Cerebellar nuclear complex (tissue), 1 donor: Measurements from ENCODE around the gene MBD3.

ENCODE experiments used
- DNase-seq, 2 experiments: peaks; one replicate each; lab custom pipeline; 2025; lab: John Stamatoyannopoulos, UW

Gene MBD3

GRCh38 chr19:1598777-1599459, 6.3 kb upstream of the MBD3 start:
- DNase-seq, result no peak

DNA sequence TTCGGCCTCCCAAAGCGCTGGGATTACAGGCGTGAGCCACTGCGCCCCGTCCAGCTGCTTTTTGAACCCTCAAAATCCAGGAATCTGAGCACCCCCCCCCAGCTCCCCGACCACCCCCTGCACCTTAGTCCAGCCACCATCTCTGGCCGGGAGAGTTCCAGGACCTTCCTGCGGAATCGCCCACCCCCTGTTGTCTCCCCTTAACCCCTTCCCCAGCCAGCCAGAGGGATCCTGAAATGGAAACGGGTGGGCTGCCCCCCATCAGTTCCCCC, 772 bp upstream of the MBD3 start:
- no peak for DNase-seq

- DNase-seq, result peak in 1 of 2 experiments; percentile 6
Measured at GRCh38 chr19:1592024-1592754, 476 bp downstream of the MBD3 start.

DNA sequence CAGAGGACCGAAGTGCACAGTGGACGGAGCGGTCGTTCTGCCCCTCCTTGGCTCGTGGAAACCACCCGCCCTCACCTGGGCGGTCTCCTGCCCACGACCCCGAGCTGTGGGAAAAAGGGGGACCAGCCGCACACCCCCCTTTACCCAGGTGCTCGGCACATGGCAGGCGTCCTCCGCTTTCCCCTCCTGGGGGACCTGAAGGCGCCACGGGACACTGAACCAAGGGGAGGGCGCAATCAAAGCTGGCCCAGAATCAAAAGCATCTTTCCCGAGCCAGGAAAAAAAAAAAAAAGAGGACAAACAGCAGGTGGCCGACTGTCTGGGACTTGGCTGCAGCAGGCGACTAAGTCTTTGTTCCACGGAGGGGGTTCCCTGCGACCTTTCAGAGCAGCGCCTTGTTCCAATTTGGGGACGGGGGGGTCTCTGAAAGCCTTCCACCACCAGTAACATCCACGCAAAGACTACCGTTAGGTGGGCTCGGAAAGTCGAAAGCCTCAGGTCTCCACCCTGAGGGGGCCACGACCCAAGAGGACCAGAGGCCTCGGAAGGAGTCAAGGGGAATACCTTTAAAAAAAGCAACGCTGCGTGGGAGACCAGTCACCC, 1.1 kb downstream of the MBD3 start:
- DNase-seq, result peak in 1 of 2 experiments; percentile 1

DNA sequence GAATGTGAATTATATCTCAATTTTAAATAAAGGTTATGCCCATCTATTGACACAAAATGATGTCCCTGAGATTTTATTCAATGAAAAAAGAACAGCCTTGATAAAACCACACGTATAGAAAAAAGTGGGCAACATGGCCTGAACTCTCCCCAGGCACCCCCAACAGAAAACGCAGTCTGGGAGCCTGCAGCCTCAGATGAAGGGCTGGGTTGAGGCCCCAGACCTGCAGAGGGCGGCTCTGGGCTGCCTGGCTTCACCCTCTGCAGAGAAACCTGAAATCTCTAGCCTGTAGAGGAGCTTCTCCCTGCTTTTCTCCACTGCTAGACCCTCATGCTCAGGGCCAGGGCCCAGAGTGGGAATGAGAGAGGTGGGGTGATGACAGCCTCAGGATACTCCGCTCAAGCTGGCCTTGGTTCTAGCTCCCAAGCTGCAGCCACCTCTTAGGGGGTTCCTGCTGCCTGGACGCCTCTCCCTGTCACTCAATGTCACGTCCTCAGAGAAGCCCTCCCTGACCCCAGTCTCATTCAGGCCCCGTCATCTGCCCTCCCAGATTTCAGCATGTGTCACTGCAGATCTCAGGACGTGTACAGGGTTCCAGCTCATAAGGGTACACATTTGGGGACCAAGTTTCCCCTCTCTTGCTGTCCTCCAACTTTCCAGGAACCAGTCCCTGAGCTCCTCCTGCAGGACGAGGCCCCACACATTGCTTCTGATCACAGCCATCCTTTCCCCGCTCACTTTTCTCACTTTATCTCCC, 1.8 kb downstream of the MBD3 start:
- no peak for DNase-seq

GRCh38 chr19:1587872-1588271, 4.8 kb downstream of the MBD3 start:
- no peak for DNase-seq

DNA sequence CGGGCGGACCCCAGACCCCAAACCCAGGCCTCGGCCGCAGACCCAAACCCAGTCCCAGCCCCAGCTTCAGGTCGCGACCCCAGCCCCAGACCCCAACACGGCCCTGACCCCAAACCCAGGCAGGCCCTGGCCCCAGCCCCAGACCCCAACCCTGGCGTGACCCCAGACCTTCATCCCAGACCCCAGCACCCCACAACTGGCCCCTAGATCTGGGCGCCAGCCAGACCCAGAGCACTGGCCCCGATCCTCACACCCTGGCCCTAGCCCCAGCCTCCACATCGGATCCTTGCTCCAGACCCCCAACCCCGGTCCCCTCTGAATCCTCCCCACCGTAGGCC, 7.5 kb downstream of the MBD3 start:
- no peak for DNase-seq

GRCh38 chr19:1584500-1585242, 8.0 kb downstream of the MBD3 start:
- DNase-seq, result no peak

- no peak for DNase-seq
Measured at GRCh38 chr19:1582201-1582600, 10.5 kb downstream of the MBD3 start.

GRCh38 chr19:1580957-1581356, 11.7 kb downstream of the MBD3 start:
- DNase-seq, result no peak

GRCh38 chr19:1580382-1580781, 12.3 kb downstream of the MBD3 start:
- DNase-seq, result no peak

- DNase-seq, result no peak
Measured at GRCh38 chr19:1579222-1579621, 13.4 kb downstream of the MBD3 start.

DNA sequence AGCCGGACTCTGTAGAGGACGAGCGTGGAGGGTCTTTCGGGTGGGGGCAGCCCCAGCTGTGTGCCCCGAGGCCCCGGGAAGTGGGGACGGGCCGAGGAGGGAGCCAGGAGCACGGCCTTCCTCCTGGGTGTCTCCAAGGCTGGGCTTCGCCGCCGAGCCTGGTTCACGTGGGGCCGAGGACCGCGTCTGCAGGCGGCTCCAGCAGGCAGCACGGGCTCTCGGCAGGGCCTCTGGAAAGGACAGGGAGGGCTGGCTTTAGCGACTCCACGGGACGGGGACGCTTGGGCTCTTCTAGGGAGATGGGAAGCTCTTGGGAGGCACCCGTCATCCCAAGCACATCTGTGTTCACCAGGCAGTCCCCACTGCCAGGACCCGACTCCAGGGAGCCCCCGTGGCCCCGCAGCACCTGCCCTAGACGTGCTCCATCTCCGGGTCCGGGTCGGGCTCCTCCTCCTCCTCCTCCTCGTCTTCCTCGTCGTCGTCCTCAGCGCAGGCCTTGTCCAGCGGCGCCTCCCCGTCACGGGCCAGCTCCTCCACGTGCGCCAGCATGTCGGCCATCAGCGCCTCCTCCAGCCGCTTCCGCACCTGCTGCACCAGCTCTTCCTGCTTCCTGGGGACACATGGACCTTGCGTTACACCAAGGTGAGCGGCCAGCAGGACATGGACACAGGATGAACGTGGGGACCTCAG, 14.6 kb downstream of the MBD3 start:
- DNase-seq, result no peak

GRCh38 chr19:1577090-1577928, 15.4 kb downstream of the MBD3 start:
- no peak for DNase-seq

DNA sequence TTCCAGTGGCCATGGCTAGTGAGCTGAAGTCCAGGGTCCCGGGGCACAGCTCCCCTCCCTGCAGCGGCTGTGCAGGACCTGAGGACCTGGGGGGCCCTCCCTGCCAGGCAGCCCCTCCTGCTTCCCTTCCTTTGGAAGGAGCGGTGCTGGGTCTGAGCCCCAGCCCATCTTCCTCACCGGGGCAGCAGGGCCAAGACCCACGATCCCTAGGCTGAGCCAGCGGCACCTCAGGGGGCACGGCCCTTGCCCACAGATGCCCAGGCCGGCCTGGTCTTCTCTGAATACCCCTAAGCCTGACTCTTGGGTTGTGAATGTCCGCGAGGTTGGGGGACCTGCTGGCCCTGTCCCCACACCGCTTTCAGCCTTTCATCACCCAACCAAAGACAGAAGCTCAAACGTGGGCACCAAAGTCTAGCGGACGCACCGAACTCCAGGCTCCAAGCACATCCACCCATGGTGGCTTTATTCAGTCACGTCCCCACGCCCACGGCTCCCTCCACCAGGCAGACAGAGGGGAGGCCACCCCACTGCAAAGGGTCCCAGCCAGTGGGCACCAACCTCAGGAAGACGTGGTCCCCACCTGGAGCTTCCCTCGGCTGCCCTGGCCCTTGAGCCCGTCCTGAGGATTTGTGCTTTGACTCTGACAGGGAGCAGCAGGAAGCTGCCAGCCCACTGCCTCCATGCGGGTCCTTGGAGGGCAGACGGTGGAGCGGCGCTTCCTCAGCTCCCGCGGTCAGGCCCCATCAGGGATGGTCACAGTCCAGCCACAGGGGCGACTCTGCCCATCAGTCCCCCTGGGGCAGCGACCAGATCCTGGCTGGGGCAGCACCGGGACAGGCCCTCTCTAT, 16.2 kb downstream of the MBD3 start:
- no peak for DNase-seq

DNA sequence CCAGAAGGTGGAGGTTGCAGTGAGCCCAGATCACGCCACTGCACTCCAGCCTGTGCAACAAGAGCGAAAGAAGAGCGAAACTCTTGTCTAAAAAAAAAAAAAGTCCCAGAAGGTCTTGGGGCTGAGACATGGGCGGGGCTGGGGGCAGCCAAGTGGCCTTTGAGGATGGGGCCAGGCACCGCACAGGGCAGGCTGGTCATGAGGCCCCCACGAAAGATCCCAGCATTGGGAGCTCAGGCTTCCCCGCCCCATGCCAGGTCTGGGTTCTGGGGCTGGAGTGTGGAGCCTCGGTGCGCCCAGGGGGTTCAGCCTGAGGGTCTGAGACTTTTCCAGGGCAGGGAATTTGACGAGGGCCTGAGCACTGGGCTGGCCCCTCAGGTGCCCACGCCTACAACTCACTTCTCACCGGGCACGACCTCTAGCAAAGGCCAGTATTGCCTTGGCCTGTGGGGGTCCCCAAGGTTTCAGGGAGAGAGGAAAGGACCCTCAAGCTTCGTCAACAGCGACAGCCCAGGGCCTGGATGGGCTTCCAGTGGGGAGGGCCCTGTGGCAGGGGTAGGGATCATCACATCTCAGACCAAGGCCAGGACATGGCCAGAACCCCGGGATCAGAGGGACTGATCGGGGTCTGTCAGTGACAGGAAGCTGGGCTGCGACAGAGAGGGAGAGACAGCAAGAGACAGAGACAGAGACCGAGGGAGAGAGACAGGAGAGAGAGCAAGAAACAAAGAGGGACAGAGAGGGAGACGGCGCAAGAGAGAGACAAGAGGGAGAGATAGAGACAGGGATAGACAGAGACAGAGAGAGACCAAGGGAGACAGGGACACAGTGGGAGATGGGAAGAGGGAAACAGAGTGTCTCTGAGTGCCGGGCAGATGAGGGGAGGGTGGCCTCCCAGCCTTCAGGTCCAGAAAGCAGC, 17.1 kb downstream of the MBD3 start:
- no peak for DNase-seq

- no peak for DNase-seq
Measured at GRCh38 chr19:1574354-1575136, 18.1 kb downstream of the MBD3 start.

GRCh38 chr19:1572795-1573194, 19.9 kb downstream of the MBD3 start:
- DNase-seq, result no peak
